HepG2 (cell line): ENCODE measurements around the gene SDR39U1. TPM values are rescaled to one million over a fixed set of nuclear protein-coding genes. Genes with fewer than 3 reads are reported as not detected.

Source experiments
- CSRNP1 ChIP-seq: sonication (generic); formaldehyde crosslinking; IDR thresholded peaks from 2 replicates; pipeline ENCODE4 v1.8.1; 2023; ENCODE audit warnings: mild to moderate bottlenecking, missing genetic modification reagents
- DNMT1 ChIP-seq: sonication (generic); formaldehyde crosslinking; IDR thresholded peaks from 2 replicates; pipeline ENCODE4 v1.5.1; 2020; ENCODE audit warnings: mild to moderate bottlenecking, missing genetic modification reagents
- FOXM1 ChIP-seq: sonication (generic); formaldehyde crosslinking; IDR thresholded peaks from 2 replicates; pipeline ENCODE4 v1.5.0; 2020; ENCODE audit warnings: missing genetic modification reagents
- HNF1A ChIP-seq, 2 experiments: sonication (generic) in 1 of 2; formaldehyde crosslinking in 1 of 2; IDR thresholded peaks; 2 replicates each; pipeline versions ENCODE4 v1.4.0 to v1.6.1; 2016 to 2020; ENCODE audit warnings: borderline replicate concordance in 1 of 2, low read depth in 1 of 2, mild to moderate bottlenecking in 1 of 2, missing genetic modification reagents in 1 of 2
- IRF1 ChIP-seq: sonication (generic); formaldehyde crosslinking; IDR thresholded peaks from 2 replicates; pipeline ENCODE4 v1.4.0; 2020; ENCODE audit warnings: low read depth, mild to moderate bottlenecking, missing genetic modification reagents
- MXI1 ChIP-seq: IDR thresholded peaks from 3 replicates; pipeline ENCODE4 v1.6.1; 2012; ENCODE audit warnings: low read depth, low read length, inconsistent platforms, borderline replicate concordance
- POGZ ChIP-seq: sonication (generic); formaldehyde crosslinking; IDR thresholded peaks from 2 replicates; pipeline ENCODE4 v1.4.0; 2020; ENCODE audit warnings: mild to moderate bottlenecking, missing genetic modification reagents
- SMC3 ChIP-seq: IDR thresholded peaks from 2 replicates; pipeline ENCODE4 v1.6.1; 2011; ENCODE audit warnings: low read length, improper control_type of control experiment
- ZNF891 ChIP-seq: sonication (generic); formaldehyde crosslinking; IDR thresholded peaks from 2 replicates; pipeline ENCODE4 v1.5.0; 2020; ENCODE audit warnings: mild to moderate bottlenecking, missing genetic modification reagents
- polyA plus RNA-seq, 8 experiments: library from polyadenylated mRNA; depleted of rRNA in 3 of 8; stranded (reverse) in 7 of 8; unstranded in 1 of 8; fragments of >200 nt; fragmentation: Illumina TruSeq in 4 of 8; extraction: Trizol in 4 of 8; gene quantifications; 2 replicates each; pipeline versions ENCODE4 v1.2.1 to v1.2.3, GENCODE V29; 2011 to 2016; ENCODE audit warnings: low read depth in 4 of 8, missing spikeins in 1 of 8, mixed read lengths in 1 of 8; ENCODE audit not compliant: insufficient read depth in 1 of 8
- total RNA-seq, 5 experiments: library from RNA; depleted of rRNA; stranded (reverse); fragments of >200 nt; fragmentation: Illumina TruSeq; extraction: Trizol; gene quantifications; 2 replicates each; pipeline ENCODE4 v1.2.3, GENCODE V29; 2016; ENCODE audit warnings: low read depth in 1 of 5
- TF ChIP-seq, protein P1 (sequence below): sonication (generic); formaldehyde crosslinking; IDR thresholded peaks from 2 replicates; pipeline ENCODE4 v1.4.0; 2020; ENCODE audit warnings: low read depth, missing genetic modification reagents
- TF ChIP-seq, protein P2 (sequence below): sonication (generic); formaldehyde crosslinking; IDR thresholded peaks from 2 replicates; pipeline ENCODE4 v1.4.0; 2020; ENCODE audit warnings: mild to moderate bottlenecking, missing genetic modification reagents
- TF ChIP-seq, protein P3 (sequence below): sonication (generic); formaldehyde crosslinking; IDR thresholded peaks from 2 replicates; pipeline ENCODE4 v1.5.0; 2020; ENCODE audit warnings: missing genetic modification reagents, mild to moderate bottlenecking, borderline replicate concordance

Gene SDR39U1
- total and polyA plus RNA-seq, 2 of the 13 experiments (the other 11 are each of a cell fraction or from before 2014, with no cell fraction given): 34.4 to 129 TPM

DNA sequence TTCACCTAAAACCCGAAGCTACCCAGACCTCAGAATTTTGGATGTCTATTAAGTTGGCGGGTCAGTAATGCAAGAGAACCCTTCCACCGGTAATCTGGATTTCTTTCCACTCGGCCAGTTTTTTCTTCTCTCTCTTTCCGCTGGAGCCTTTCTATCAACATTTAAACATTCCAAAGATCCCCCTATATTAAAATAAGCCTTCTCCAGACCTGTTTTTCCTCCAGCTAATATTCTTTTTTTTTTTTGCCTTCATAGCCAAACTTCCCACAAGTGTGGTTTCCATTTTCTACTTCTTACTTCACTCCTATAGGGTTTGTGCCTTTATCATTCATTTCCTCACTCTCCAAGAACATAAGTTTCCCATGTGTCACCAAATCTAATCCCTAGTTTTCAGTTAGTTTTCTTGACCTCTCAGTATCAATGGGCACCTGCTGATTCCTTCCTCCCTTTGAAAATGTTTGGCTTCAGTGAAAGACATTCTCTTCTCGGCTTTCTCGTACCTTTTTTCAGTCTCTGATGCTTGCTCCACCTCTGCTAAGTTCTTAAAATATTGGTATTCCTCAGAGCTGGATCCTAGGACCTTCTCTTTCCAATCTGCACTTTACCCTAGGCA, 583 bp upstream of the SDR39U1 start (continued):
- TF ChIP-seq, protein P1, sequence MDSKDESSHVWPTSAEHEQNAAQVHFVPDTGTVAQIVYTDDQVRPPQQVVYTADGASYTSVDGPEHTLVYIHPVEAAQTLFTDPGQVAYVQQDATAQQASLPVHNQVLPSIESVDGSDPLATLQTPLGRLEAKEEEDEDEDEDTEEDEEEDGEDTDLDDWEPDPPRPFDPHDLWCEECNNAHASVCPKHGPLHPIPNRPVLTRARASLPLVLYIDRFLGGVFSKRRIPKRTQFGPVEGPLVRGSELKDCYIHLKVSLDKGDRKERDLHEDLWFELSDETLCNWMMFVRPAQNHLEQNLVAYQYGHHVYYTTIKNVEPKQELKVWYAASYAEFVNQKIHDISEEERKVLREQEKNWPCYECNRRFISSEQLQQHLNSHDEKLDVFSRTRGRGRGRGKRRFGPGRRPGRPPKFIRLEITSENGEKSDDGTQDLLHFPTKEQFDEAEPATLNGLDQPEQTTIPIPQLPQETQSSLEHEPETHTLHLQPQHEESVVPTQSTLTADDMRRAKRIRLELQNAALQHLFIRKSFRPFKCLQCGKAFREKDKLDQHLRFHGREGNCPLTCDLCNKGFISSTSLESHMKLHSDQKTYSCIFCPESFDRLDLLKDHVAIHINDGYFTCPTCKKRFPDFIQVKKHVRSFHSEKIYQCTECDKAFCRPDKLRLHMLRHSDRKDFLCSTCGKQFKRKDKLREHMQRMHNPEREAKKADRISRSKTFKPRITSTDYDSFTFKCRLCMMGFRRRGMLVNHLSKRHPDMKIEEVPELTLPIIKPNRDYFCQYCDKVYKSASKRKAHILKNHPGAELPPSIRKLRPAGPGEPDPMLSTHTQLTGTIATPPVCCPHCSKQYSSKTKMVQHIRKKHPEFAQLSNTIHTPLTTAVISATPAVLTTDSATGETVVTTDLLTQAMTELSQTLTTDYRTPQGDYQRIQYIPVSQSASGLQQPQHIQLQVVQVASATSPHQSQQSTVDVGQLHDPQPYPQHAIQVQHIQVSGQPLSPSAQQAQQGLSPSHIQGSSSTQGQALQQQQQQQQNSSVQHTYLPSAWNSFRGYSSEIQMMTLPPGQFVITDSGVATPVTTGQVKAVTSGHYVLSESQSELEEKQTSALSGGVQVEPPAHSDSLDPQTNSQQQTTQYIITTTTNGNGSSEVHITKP (CRISPR knock-in tag): no peak
- TF ChIP-seq POGZ (CRISPR knock-in tag) (no peak), IRF1 (CRISPR knock-in tag) (no peak), HNF1A (IDR thresholded peaks at IDR 0.05; ENCODE audit: low read depth) (no peak), HNF1A (CRISPR knock-in tag; IDR thresholded peaks at IDR 0.05; ENCODE audit: borderline replicate concordance) (no peak), CSRNP1 (CRISPR knock-in tag) (no peak), MXI1 (no peak), ZNF891 (CRISPR knock-in tag) (no peak), DNMT1 (CRISPR knock-in tag) (no peak), FOXM1 (CRISPR knock-in tag) (no peak), SMC3 (no peak)
- TF ChIP-seq, protein P2, sequence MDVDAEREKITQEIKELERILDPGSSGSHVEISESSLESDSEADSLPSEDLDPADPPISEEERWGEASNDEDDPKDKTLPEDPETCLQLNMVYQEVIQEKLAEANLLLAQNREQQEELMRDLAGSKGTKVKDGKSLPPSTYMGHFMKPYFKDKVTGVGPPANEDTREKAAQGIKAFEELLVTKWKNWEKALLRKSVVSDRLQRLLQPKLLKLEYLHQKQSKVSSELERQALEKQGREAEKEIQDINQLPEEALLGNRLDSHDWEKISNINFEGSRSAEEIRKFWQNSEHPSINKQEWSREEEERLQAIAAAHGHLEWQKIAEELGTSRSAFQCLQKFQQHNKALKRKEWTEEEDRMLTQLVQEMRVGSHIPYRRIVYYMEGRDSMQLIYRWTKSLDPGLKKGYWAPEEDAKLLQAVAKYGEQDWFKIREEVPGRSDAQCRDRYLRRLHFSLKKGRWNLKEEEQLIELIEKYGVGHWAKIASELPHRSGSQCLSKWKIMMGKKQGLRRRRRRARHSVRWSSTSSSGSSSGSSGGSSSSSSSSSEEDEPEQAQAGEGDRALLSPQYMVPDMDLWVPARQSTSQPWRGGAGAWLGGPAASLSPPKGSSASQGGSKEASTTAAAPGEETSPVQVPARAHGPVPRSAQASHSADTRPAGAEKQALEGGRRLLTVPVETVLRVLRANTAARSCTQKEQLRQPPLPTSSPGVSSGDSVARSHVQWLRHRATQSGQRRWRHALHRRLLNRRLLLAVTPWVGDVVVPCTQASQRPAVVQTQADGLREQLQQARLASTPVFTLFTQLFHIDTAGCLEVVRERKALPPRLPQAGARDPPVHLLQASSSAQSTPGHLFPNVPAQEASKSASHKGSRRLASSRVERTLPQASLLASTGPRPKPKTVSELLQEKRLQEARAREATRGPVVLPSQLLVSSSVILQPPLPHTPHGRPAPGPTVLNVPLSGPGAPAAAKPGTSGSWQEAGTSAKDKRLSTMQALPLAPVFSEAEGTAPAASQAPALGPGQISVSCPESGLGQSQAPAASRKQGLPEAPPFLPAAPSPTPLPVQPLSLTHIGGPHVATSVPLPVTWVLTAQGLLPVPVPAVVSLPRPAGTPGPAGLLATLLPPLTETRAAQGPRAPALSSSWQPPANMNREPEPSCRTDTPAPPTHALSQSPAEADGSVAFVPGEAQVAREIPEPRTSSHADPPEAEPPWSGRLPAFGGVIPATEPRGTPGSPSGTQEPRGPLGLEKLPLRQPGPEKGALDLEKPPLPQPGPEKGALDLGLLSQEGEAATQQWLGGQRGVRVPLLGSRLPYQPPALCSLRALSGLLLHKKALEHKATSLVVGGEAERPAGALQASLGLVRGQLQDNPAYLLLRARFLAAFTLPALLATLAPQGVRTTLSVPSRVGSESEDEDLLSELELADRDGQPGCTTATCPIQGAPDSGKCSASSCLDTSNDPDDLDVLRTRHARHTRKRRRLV (CRISPR knock-in tag): no peak
- TF ChIP-seq, protein P3, sequence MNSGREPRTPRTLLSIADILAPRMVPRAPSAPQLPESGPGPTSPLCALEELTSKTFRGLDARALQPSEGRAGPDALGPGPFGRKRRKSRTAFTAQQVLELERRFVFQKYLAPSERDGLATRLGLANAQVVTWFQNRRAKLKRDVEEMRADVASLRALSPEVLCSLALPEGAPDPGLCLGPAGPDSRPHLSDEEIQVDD (CRISPR knock-in tag): no peak
